Osteocyte (in vitro differentiated cells): Measurements from ENCODE around the gene IGSF3. TPM values are rescaled to one million over a fixed set of nuclear protein-coding genes. Genes with fewer than 3 reads are reported as not detected.

Experiments
- DNase-seq: peaks from one replicate; pipeline ENCODE4 v3.0.0; 2021; ENCODE audit warnings: mixed read lengths; ENCODE audit not compliant: unreplicated experiment; ENCODE audit errors: extremely low spot score
- H3K27ac Mint-ChIP-seq: one replicate; pipeline ENCODE4 v1.8.0; 2021; ENCODE audit warnings: mild to moderate bottlenecking, mixed read lengths; ENCODE audit not compliant: unreplicated experiment
- H3K27me3 Mint-ChIP-seq: one replicate; pipeline ENCODE4 v1.8.0; 2021; ENCODE audit warnings: mixed read lengths; ENCODE audit not compliant: unreplicated experiment
- H3K36me3 Mint-ChIP-seq: one replicate; pipeline ENCODE4 v1.8.0; 2021; ENCODE audit warnings: mixed read lengths; ENCODE audit not compliant: unreplicated experiment
- H3K4me1 Mint-ChIP-seq: one replicate; pipeline ENCODE4 v1.8.0; 2021; ENCODE audit warnings: mixed read lengths; ENCODE audit not compliant: unreplicated experiment
- H3K4me3 Mint-ChIP-seq: one replicate; pipeline ENCODE4 v1.8.0; 2021; ENCODE audit warnings: mild to moderate bottlenecking, moderate library complexity, mixed read lengths; ENCODE audit not compliant: unreplicated experiment
- H3K9me3 Mint-ChIP-seq: one replicate; pipeline ENCODE4 v1.8.0; 2021; ENCODE audit warnings: mixed read lengths; ENCODE audit not compliant: unreplicated experiment
- total RNA-seq: library from RNA; stranded (reverse); gene quantifications from 2 replicates; pipeline ENCODE4 v1.2.1, GENCODE V29; 2021
- TF ChIP-seq, protein P1 (sequence below): fragments of 200-600 bp; sonication (generic); IDR thresholded peaks from 2 replicates; pipeline ENCODE4 v1.5.0; 2021; ENCODE audit warnings: antibody characterized with exemption, mild to moderate bottlenecking, moderate library complexity

Gene IGSF3
- total RNA-seq, 1 donor from 2014 or later, result 43.2 TPM

DNA sequence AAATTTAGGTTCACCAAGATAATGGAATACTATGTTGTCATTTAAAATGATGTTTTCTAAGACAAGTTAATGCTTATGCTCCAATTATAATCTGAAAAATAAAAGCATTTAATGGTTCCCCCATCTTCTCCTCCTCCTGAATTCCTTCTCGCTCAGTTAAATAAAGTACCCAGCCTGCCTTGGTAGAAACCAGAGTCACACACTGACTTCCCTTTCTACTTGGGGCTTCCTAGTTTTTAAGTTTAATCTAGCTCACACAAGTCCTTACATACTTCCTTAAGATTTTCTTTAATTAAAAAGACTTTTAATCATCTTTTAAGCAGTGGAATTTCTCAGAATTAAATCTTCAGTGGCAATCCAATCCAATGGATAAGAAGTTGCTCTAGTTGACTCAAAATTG is 129.6 kb downstream of the IGSF3 start:
- peaks cover 35% of the 10 kb centered on the region for H3K36me3 Mint-ChIP-seq
- no peaks in the 10 kb centered on the region for H3K4me1 Mint-ChIP-seq
- H3K4me3 Mint-ChIP-seq, result no peak overlapping the region
- H3K27me3 Mint-ChIP-seq, result no peaks in the 10 kb centered on the region
- H3K9me3 Mint-ChIP-seq, result no peaks in the 10 kb centered on the region
- TF ChIP-seq, protein P1, sequence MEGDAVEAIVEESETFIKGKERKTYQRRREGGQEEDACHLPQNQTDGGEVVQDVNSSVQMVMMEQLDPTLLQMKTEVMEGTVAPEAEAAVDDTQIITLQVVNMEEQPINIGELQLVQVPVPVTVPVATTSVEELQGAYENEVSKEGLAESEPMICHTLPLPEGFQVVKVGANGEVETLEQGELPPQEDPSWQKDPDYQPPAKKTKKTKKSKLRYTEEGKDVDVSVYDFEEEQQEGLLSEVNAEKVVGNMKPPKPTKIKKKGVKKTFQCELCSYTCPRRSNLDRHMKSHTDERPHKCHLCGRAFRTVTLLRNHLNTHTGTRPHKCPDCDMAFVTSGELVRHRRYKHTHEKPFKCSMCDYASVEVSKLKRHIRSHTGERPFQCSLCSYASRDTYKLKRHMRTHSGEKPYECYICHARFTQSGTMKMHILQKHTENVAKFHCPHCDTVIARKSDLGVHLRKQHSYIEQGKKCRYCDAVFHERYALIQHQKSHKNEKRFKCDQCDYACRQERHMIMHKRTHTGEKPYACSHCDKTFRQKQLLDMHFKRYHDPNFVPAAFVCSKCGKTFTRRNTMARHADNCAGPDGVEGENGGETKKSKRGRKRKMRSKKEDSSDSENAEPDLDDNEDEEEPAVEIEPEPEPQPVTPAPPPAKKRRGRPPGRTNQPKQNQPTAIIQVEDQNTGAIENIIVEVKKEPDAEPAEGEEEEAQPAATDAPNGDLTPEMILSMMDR, result no peak
- DNase-seq, result no peak
- no peak overlapping the region for H3K27ac Mint-ChIP-seq

DNA sequence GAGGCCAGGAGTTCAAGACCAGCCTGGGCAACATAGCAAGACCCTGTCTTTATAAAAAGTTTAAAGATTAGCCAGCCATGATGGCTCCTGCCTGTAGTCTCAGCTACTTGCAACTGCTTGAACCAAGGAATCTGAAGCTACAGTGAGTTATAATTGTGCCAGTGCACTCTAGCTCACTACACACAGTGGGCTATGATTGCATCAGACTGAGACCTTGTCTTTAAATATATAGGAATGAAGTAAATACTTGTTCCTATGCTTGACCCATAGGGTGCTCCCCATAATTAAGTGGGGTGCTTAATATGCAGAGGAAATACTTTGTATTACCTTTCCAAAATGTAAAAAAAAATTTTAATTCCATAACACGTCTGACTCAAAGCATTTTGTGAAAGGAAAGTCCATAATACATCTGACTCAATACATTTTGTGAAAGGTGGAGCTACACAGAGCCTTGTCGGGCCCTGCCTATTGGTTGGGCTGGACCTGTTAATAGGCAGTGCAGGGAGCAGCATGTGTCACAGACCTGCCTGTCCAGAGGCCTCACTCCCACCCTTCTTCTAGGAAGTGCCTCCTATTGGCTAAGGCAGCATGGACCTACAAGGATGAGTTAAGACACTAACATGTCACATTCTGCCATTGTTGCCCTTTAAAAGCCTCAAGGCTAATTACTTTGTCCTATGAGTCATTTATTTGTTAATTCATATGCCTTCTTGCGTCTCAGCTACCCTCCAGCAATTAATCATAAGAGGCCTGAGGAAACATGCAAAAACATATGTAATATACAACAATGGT is 130.3 kb downstream of the IGSF3 start:
- Mint-ChIP-seq H3K36me3 (peaks cover 31% of the 10 kb centered on the region), H3K27ac (no peak overlapping the region), H3K4me1 (no peaks in the 10 kb centered on the region), H3K27me3 (no peaks in the 10 kb centered on the region), H3K9me3 (no peaks in the 10 kb centered on the region), H3K4me3 (no peak overlapping the region)
- DNase-seq, result no peak
- TF ChIP-seq, protein P1, result no peak

DNA sequence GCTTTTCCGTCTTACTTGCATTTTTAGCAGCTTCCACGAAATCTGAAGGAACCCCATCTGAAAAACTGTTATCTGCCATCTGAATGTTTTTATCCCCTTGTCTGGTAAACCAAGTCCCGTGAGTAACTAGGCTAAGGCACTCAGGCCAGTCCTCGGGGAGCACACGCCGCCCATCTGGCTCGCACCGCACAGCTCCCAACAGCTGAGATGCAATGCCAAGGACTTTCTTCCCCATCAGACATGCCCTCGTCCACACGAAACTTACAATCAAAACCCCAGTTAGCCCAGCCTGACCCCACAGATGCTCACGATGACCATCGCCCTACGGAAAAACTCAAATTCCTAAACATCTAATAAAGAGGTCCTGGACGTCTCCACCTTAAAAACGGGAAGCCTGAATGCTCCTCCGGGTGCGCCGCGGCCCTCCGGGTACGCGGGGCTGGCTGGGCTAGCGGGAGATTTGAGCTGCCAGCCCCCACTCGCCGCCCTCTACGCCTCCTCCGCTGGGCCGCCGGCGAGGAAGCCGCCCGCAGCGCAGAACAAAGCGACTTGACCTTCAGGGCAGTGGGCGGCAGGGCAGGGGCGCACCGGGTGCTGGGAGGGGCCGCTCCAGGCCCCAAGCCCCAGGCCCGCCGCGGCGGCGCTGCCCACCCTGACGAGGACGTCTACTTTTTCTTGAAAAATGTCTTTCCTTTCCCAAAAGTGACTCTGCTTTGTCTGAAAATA is 133.4 kb downstream of the IGSF3 start:
- no peaks in the 10 kb centered on the region for H3K9me3 Mint-ChIP-seq
- peaks cover 29% of the 10 kb centered on the region for H3K36me3 Mint-ChIP-seq
- no peak overlapping the region for H3K4me3 Mint-ChIP-seq
- no peaks in the 10 kb centered on the region for H3K4me1 Mint-ChIP-seq
- H3K27me3 Mint-ChIP-seq, result no peaks in the 10 kb centered on the region
- TF ChIP-seq, protein P1, result no peak
- no peak overlapping the region for H3K27ac Mint-ChIP-seq
- no peak for DNase-seq

DNA sequence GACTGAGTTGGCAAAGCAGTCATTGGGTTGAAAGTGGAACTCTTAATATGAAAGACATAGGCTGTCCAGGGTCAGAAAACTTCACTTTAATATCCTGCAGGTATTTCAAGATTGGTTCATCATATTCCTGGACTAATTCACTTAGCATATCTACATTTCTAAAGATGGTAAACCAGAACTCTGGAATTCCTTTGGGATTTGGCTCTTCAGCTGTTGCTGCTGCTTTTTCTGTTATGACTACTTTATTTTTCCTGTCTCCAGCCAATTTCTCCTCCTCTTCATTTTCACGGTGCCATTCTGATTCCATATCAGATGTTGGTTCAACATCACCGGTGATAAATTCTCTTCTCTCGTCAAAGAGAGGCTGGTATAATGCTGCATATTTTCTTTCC is 134.1 kb downstream of the IGSF3 start:
- no peaks in the 10 kb centered on the region for H3K9me3 Mint-ChIP-seq
- H3K27ac Mint-ChIP-seq, result no peak overlapping the region
- TF ChIP-seq, protein P1, result no peak
- DNase-seq, result no peak
- no peaks in the 10 kb centered on the region for H3K4me1 Mint-ChIP-seq
- H3K27me3 Mint-ChIP-seq, result no peaks in the 10 kb centered on the region
- peaks cover 31% of the 10 kb centered on the region for H3K36me3 Mint-ChIP-seq
- no peak overlapping the region for H3K4me3 Mint-ChIP-seq
